ENCODE data around the gene C16orf82.

C16orf82 gene

GRCh38 chr16:27033281-27033979 is 33.3 kb upstream of the C16orf82 start:
- Histone ChIP-seq H3K27me3 (ENCODE audit: insufficient read depth, low read length, poor library complexity) (peaks cover 9% of the 10 kb centered on the region), H3K79me2 (ENCODE audit: insufficient read depth, low read length) (no peaks in the 10 kb centered on the region), H3K9me3 (ENCODE audit: insufficient read depth, low read length, severe bottlenecking) (no peaks in the 10 kb centered on the region), H3K36me3 (ENCODE audit: insufficient read depth, low read length) (no peaks in the 10 kb centered on the region), H2AFZ (ENCODE audit: low read depth, low read length) (no peak overlapping the region), H4K20me1 (ENCODE audit: insufficient read depth, low read length) (no peaks in the 10 kb centered on the region), H3K4me1 (ENCODE audit: insufficient read depth, low read length) (no peaks in the 10 kb centered on the region), H3K4me3 (ENCODE audit: low read depth in 1 of 2, low read length in 2 of 2) (no peak overlapping the region), H3K9ac (ENCODE audit: low read depth, low read length) (no peak overlapping the region), H3K4me2 (ENCODE audit: insufficient read depth, low read length) (no peak overlapping the region), H3K27ac (ENCODE audit: low read length) (no peak overlapping the region)
- TF ChIP-seq EZH2 (IDR thresholded peaks at IDR 0.05; ENCODE audit: borderline replicate concordance, low read depth, low read length, severe bottlenecking) (no peak), CTCF (IDR thresholded peaks at IDR 0.05; ENCODE audit: borderline replicate concordance, extremely low read depth, low read length, poor library complexity, severe bottlenecking) (no peak)
- DNase-seq (no peak), ATAC-seq (ENCODE audit: insufficient read depth, low read depth) (no peak)

DNA sequence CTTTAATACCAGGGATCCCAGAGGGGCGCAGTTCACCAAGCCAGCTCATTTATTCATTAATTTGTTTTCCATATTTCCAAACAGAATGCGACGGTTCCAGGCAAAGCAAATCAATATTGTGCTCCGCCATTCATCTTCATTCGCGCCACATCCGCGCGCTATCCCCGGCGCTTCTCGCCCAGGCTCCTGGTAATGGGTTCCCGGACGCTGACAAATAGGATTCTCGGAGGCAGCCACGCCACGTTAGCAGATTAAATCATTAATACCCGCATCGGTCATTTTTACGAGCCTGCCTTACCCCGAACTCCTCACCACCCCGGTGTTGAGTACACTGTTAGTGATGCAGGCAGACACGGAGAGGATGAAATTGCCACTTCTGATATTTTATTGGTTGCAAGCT is 26.0 kb upstream of the C16orf82 start:
- Histone ChIP-seq H3K9ac (ENCODE audit: low read depth, low read length) (no peak overlapping the region), H2AFZ (ENCODE audit: low read depth, low read length) (no peak overlapping the region), H3K4me2 (ENCODE audit: insufficient read depth, low read length) (no peak overlapping the region), H4K20me1 (ENCODE audit: insufficient read depth, low read length) (no peaks in the 10 kb centered on the region), H3K36me3 (ENCODE audit: insufficient read depth, low read length) (no peaks in the 10 kb centered on the region), H3K4me1 (ENCODE audit: insufficient read depth, low read length) (no peaks in the 10 kb centered on the region), H3K79me2 (ENCODE audit: insufficient read depth, low read length) (no peaks in the 10 kb centered on the region), H3K27ac (ENCODE audit: low read length) (no peak overlapping the region), H3K4me3 (ENCODE audit: low read depth in 1 of 2, low read length in 2 of 2) (no peak overlapping the region), H3K9me3 (ENCODE audit: insufficient read depth, low read length, severe bottlenecking) (no peaks in the 10 kb centered on the region), H3K27me3 (ENCODE audit: insufficient read depth, low read length, poor library complexity) (peaks cover 12% of the 10 kb centered on the region)
- DNase-seq (no peak), ATAC-seq (ENCODE audit: insufficient read depth, low read depth) (no peak)
- TF ChIP-seq EZH2 (IDR thresholded peaks at IDR 0.05; ENCODE audit: borderline replicate concordance, low read depth, low read length, severe bottlenecking) (no peak), CTCF (IDR thresholded peaks at IDR 0.05; ENCODE audit: borderline replicate concordance, extremely low read depth, low read length, poor library complexity, severe bottlenecking) (no peak)

GRCh38 chr16:27046958-27047518 is 19.7 kb upstream of the C16orf82 start:
- Histone ChIP-seq H3K27me3 (ENCODE audit: insufficient read depth, low read length, poor library complexity) (peaks cover 6% of the 10 kb centered on the region), H3K4me3 (ENCODE audit: low read depth in 1 of 2, low read length in 2 of 2) (no peak overlapping the region), H3K4me1 (ENCODE audit: insufficient read depth, low read length) (no peaks in the 10 kb centered on the region), H3K9ac (ENCODE audit: low read depth, low read length) (no peak overlapping the region), H3K9me3 (ENCODE audit: insufficient read depth, low read length, severe bottlenecking) (no peaks in the 10 kb centered on the region), H4K20me1 (ENCODE audit: insufficient read depth, low read length) (no peaks in the 10 kb centered on the region), H2AFZ (ENCODE audit: low read depth, low read length) (no peak overlapping the region), H3K36me3 (ENCODE audit: insufficient read depth, low read length) (no peaks in the 10 kb centered on the region), H3K27ac (ENCODE audit: low read length) (no peak overlapping the region), H3K79me2 (ENCODE audit: insufficient read depth, low read length) (no peaks in the 10 kb centered on the region), H3K4me2 (ENCODE audit: insufficient read depth, low read length) (no peak overlapping the region)
- no peak for TF ChIP-seq CTCF (IDR thresholded peaks at IDR 0.05; ENCODE audit: borderline replicate concordance, extremely low read depth, low read length, poor library complexity, severe bottlenecking)
- DNase-seq (no peak), ATAC-seq (ENCODE audit: insufficient read depth, low read depth) (no peak)

Measured in DND-41 (cell line).